ENCODE data around the gene PAPPA. TPM values are rescaled to one million over a fixed set of nuclear protein-coding genes. Genes with fewer than 3 reads are reported as not detected.

Gene PAPPA
- total RNA-seq, 1 experiment from 2014 or later: 1.9 TPM

DNA sequence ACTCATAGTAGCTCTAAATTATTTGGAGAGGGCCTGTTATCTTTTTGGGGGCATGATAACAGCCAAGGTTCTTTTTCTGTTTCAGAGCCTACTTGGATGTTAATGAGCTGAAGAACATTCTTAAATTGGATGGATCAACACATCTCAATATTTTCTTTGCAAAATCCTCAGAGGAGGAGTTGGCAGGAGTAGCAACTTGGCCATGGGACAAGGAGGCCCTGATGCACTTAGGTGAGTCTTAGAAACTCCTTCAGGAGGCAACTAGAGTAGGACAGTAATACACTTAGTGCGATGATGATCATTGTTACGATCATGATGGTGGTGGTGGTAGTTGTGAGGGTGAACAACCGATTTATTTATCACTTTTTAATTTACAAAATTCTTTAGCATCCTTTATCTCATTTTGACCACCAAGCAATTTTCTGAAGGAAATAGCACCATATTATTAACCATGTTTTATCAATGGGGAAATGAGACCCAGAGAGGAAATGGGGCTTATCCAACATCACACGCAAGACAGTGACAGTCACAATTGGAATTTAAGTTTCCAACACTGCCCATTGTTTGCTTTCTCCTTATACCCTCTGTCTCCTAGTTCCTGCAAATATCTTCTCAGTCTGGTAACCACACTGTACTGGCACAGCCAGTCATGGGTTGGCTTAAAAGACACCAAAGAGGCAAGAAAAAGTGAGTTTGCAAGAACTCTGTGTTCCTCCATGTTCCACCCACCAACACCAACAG is 54.0 kb downstream of the PAPPA start:
- in situ Hi-C loops (cut with HindIII; ENCODE audit: low pct_unique_long_range_greater_than_20kb, low sequenced_read_pairs): no loop called here
- no peak for DNase-seq (ENCODE audit: low read depth)

DNA sequence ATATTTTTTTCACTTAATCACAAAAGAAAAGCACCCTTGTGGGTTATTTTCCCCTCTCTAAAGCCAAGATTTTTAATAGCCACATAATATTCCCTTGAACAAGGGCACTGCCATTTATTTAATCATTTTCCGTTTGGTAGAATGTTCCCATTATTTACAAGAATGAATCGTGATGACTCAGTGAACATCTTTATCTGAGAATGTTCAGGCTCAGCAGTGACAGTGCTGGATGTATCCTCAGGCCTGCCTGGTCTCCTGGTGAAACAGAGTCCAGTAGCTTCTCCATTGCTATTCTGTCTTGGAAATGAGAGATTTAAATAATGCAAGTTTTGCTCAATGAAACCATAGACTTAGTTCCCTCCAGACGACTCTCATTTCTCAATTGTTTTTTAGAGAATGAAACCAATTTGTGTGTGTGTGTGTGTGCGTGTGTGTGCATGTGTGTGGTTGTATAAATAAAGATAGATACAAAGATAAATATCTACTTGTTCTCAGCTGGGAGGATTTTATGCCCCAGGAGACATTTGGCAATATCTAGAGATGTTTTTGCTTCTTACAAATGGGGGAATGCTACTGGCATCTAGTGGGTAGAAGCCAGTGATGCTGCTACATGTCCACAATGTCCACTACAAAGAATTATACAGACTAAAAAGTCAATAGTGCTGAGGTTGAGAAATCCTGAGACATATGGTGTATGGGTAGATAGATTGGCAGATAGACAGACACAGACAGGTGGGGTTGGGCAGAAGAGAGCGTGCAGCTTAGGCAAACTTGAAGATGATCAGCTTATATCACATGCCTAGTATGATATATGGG is 55.0 kb downstream of the PAPPA start:
- in situ Hi-C loops (cut with HindIII; ENCODE audit: low pct_unique_long_range_greater_than_20kb, low sequenced_read_pairs): no loop called here
- DNase-seq (ENCODE audit: low read depth): no peak

DNA sequence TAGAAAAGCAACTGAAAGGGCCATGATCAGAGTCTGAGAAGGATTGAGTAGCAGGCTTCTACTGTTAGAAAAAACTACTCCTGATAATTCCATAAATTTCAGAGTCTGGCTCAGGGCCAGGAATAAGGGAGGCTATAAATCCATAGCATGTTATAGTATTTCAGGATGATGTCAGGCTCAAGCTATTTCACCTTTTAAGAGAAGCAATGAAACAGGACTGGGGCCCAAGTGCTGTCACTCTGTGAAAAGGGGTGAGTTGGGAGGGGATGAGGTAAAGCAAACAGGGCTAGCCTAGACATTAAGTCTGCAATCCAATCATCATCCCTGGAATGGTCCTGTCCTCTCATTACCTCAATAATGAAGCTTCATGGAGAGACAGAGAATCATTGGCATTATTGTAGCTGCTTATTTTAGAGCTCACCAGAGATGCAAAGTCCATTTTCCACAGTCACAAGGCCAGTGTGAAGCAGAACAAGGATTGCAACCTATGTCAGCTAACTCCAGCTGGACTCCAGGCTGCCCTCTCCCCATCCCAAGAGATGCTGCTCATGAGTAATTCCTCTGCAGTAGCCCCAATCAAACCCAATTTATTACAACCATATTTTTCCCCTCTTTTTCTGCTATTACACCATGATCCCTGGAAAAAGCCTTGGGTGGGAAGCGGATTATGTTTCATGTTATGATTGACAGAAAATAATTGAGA is 56.0 kb downstream of the PAPPA start:
- DNase-seq (ENCODE audit: low read depth): no peak

DNA sequence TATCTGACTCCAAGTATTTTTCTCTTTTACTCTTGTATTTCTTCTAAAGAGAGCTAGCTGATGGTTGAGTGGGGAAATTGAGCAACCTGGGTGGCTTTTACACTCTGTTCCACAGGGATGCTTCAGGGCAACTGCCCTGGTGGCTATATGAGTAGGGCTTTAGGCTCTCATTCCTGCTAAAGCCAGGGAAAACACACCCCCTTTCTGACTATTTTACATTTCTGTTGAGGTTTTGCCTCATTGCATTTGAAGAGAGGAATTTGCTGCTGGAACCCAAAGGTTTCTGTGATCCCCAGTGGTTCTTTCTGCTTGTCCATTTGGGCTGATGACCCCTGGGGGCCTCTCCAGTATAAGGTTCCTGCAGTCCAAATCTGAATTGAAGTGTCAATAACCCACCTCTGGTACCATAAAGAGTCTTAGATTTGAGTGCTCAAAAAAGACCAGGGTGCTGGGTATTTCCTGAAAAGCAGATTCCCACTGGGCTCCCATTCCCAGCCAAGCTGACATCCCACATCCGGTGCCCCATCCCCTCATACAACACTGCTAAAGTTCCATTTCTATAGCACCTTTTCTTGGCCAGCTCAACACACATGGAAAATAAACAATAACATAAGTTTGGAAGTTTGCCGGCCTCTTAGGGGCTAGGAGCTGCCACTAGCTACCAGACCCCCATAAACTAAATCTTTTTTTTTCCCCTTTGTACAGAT is 59.5 kb downstream of the PAPPA start:
- DNase-seq (ENCODE audit: low read depth): no peak
- in situ Hi-C loops (cut with HindIII; ENCODE audit: low pct_unique_long_range_greater_than_20kb, low sequenced_read_pairs): no loop called here

More for the DNA sequence above, 56.0 kb downstream of the PAPPA start:
- in situ Hi-C loops (cut with HindIII; ENCODE audit: low pct_unique_long_range_greater_than_20kb, low sequenced_read_pairs): no loop called here

DNA sequence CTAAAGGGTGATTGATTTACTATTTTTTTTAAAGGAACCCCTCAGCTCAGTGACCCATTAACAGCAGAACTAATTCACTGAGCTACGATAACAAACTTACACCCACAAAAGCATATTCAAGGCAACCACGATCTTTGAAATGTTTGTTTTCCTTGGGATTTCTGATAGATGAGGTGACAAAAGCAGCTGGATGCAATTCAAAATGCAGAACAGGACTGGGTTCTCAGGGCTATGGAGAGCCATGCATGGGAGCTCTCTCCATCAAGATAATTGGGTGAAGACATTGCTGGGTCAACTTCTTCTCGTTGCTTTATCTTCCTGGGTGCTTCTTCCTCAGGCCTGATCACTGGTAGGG is 60.1 kb downstream of the PAPPA start:
- in situ Hi-C loops (cut with HindIII; ENCODE audit: low pct_unique_long_range_greater_than_20kb, low sequenced_read_pairs): no loop called here
- no peak for DNase-seq (ENCODE audit: low read depth)

DNA sequence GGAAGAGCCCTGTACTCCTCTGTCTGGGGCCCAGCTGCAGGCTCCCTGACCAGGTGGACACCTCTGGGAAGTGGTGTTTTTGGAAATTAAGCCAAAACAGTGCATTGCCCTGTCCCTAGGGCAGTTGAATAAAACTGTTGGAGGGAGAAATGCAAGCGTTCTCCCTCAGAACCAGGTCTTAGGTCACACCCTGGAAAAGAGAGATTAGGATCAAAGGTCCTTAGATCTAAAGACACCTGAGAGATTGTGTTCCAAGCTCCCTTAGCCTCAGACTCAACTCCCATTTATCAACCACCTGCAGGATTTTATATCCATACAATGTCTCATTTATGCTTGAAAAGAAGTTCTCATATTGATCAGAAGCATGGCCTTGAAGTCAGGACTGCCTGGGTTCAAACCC is 64.8 kb downstream of the PAPPA start:
- no peak for DNase-seq (ENCODE audit: low read depth)
- in situ Hi-C loops (cut with HindIII; ENCODE audit: low pct_unique_long_range_greater_than_20kb, low sequenced_read_pairs): no loop called here

DNA sequence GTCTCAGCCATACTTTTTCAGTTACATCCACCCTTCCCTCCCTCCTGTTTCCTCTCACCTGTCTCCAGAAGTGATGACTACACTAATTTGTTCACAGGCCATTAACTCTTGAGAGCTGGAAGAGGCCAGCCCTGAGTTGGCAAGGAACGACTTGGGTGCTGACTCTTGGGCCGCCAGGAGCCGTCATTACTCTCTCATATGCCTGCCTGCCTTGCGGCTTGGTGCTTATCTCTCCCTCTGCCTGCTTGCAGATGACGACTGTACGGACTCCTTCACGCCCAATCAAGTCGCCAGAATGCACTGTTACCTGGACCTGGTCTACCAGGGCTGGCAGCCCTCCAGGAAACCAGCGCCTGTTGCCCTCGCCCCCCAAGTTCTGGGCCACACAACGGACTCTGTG is 66.1 kb downstream of the PAPPA start:
- peak; percentile 79 for DNase-seq (ENCODE audit: low read depth)
- in situ Hi-C loops (cut with HindIII; ENCODE audit: low pct_unique_long_range_greater_than_20kb, low sequenced_read_pairs): no loop called here

DNA sequence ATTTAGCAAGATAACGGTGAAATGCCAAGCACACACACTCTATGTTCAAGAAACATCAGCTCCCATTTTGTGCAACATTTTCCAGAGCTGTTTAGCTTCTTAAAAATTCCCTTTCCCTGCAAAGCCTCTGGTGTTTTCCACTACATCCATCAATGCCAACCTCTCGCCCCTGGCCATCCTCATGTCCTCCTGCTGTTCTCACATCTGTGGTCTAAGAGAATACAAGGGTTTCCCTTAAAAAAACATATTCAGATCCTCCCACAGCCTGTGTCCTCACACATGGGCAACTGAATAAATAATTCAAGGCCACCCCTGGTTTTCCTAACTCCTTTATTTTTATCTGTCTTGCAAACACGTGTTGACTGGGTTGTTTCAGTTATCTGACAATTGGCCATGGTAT is 70.3 kb downstream of the PAPPA start:
- in situ Hi-C loops (cut with HindIII; ENCODE audit: low pct_unique_long_range_greater_than_20kb, low sequenced_read_pairs): no loop called here

DNA sequence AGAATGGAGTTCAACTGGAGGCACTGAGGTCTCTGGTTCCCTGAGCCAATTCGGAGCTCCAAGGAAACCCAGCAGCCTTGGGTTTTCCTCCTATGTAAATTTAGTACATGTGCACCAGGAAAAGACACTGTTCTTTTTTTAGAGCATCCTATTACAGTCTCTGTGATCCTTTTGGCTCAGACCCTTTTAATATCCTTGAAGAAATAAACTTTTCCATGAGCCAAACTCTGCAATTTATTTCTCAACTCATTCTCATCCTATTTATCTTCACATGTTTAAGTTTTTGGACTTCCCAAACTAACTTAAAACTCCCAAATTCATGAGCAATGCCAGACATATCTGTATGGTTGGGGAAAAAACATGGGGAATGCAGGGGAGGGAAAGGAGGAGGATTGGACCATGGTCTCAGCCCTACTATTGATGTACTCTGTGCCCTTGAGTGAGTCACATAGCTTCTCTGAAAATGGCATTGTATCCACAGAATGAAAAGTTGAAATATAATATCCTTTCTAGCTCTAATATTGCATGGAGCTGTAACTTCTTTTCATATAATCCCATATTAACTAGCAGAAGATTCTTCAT is 76.6 kb downstream of the PAPPA start:
- in situ Hi-C loops (cut with HindIII; ENCODE audit: low pct_unique_long_range_greater_than_20kb, low sequenced_read_pairs): no loop called here

More for the DNA sequence above, 70.3 kb downstream of the PAPPA start:
- DNase-seq (ENCODE audit: low read depth): no peak

DNA sequence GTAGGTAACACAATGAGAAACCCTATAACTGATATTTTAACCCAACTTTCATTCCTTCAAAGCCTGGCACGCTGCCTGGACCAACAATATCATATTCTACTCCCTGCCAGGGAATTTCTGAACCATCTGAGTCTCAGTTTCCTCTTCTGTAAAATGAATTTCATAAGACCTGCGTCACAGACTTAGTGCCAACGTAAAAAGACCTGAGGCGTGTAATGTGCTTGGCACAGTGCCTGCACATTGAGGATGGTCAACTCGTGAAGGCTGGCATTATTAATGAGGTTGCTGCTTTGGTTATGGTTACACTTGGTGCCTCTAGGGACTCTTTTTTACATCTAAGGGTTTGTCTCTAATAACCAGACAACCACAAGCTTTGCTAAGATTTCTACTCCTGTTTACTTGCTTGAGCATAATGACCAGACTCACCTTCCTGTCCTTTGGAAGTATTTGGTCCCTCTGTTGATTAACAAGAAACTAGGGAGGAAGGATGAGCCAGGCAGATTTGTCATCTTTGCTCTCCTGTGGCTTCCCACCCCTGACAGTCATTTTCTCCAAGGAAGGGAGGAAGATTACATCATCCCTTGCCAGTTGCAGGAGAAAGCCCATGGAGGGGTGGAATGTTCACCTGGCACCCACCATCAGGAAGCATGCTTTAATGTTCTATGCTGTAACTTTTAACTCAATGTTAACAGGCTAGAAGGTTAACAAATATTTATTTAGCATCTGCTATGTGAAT is 79.0 kb downstream of the PAPPA start:
- peak; percentile 87 for DNase-seq (ENCODE audit: low read depth)
- in situ Hi-C loops (cut with HindIII; ENCODE audit: low pct_unique_long_range_greater_than_20kb, low sequenced_read_pairs): no loop called here

More for the DNA sequence above, 76.6 kb downstream of the PAPPA start:
- no peak for DNase-seq (ENCODE audit: low read depth)

DNA sequence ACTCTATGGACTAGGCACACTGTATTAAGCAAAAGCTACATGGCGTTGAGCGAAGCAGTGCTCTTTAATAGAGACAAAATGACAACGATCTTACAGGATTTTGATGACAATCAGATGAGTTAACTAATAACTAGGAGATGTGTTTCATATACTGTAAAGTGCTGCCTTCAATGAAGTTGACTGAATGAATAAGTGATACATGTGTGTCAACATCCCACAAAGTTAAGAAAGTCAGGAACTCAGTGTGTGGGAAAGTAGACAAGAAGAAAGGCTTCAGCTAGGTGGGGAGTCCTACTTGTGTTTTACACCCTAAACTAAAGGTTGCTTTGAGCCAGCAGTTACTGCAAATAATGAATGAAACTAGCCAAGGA is 79.6 kb downstream of the PAPPA start:
- DNase-seq (ENCODE audit: low read depth): no peak
- in situ Hi-C loops (cut with HindIII; ENCODE audit: low pct_unique_long_range_greater_than_20kb, low sequenced_read_pairs): no loop called here

DNA sequence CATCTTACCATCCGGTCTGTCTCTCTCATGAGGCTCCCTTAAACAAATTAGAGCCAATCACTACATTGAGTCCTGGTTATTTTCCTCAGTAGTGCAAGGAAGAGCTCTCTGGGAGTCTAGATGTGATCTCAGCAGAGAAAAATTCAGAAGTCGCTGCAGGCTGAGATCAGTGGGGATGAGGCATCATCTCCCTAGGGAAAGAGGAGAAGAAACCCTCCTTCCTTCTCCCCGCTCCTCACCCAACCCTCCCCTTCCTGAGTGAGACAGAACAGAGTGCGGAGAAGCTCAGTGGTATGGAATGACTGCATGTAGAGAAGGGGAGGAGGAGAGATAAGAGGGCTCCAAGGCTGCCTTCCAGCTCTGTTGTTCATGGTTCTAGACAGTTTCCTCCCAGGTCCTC is 80.5 kb downstream of the PAPPA start:
- peak; percentile 68 for DNase-seq (ENCODE audit: low read depth)
- in situ Hi-C loops (cut with HindIII; ENCODE audit: low pct_unique_long_range_greater_than_20kb, low sequenced_read_pairs): no loop called here

DNA sequence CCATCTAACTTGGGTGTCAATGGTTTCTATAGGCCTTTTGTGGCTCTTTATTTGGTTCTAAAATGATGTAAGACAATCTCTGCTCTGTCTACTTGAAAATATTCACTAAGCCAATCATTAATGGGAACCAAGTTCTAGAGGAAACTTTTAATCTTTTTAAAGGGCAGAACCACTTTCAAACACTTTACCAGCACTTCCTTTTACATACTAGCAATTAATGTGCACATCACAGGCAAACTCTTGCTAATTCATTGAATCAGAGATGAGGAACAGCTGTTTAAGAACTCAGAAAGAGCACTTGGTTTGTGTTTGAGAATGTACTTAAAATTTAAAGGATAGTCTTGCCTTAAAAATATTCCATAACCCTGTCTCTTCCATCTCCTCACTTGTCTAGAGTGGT is 83.4 kb downstream of the PAPPA start:
- in situ Hi-C loops (cut with HindIII; ENCODE audit: low pct_unique_long_range_greater_than_20kb, low sequenced_read_pairs): no loop called here

DNA sequence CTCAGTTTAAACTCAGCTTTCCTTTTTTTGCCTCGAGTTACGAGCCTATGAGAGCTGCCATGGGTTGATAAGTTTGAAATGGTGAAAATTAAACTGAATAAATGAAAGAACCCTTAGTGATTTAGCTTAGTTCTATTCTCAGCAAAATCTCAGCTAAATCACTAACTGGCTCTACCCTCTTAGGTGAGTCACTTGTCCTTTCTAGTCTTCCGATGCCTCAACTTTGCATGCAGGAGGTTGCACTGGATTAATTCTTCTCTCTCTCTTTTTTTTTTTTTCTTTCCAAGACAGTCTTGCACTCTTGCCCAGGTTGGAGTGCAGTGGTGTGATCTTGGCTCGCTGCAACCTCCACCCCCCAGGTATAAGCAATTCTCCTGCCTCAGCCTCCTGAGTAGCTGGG is 83.9 kb downstream of the PAPPA start:
- in situ Hi-C loops (cut with HindIII; ENCODE audit: low pct_unique_long_range_greater_than_20kb, low sequenced_read_pairs): no loop called here
- no peak for DNase-seq (ENCODE audit: low read depth)

More for the DNA sequence above, 83.4 kb downstream of the PAPPA start:
- DNase-seq (ENCODE audit: low read depth): no peak

DNA sequence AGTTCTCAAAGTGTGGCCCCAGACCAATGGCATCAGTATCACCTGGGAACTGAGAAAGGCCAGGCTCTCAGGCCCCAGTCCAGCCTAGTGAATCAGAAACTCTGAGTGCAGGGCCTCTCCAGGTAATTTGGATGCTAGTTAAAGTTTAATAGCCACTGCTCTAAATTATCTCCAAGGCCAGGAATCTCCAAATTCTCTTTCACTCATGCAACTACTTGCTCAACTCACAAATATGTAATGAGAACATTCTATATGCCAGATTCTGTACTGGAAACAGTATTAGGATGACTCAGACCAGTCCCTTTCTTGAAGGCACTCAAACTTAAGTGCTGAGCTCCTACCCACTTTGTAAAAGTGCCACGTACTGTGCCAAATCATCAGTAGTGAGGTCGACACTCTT is 84.6 kb downstream of the PAPPA start:
- peak; percentile 51 for DNase-seq (ENCODE audit: low read depth)
- in situ Hi-C loops (cut with HindIII; ENCODE audit: low pct_unique_long_range_greater_than_20kb, low sequenced_read_pairs): no loop called here

DNA sequence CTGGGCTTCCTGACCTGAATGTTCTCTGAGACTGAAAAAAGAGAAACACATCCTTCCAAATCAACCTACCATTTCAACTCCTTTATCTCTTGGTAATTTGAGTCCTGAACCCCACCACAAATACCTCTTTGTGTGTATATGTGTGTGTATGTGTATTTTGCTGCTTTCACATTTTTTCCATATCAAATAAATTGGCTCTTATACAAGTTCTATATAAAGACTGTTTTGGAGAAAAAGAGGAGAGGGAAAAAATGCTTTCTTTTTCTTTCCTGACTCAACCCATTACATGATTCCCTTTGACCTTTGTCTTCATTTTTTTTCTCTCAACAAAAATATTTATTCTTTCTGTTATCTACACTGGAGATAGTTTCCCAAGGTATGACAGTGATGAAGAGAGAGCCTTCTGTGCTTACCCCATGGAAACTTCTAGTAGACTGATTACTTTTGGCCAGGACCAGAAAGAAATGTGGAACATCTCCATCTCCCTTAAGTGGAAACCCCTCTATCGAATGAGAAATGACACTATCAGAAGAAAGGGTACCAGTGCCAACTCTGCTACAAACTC is 85.3 kb downstream of the PAPPA start:
- DNase-seq (ENCODE audit: low read depth): no peak
- in situ Hi-C loops (cut with HindIII; ENCODE audit: low pct_unique_long_range_greater_than_20kb, low sequenced_read_pairs): no loop called here

DNA sequence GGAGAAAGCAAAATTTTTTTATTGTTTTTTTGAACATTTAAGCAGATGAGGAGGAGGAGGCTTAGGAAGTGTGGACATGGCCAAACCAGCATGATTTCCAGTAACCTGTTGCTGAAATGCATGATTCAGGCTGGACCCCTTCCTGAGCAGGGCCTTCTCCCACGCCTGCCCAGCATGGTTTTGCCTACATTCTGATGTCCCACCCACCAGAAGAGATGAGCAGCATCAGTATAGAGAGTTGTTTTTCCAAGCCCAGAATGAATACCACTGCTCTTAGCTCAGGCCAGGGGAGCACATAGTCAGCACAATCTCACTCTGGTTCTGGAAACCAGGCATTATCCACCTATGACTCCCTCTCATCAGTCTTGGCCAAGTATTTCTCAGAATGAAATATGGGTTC is 90.1 kb downstream of the PAPPA start:
- in situ Hi-C loops (cut with HindIII; ENCODE audit: low pct_unique_long_range_greater_than_20kb, low sequenced_read_pairs): no loop called here
- DNase-seq (ENCODE audit: low read depth): no peak
